IMR-90 (cell line): Measurements from ENCODE around the gene HAND1. TPM values are rescaled to one million over a fixed set of nuclear protein-coding genes. Genes with fewer than 3 reads are reported as not detected.

Source experiments
- ATAC-seq: fragments of 200-7000 bp; cut with Tn5 transposase; 2 replicates; pipeline ENCODE4 v1.9.1; 2020; ENCODE audit warnings: low read depth, mild to moderate bottlenecking, moderate library complexity
- BruUV-seq: library from RNA; stranded (reverse); fragments of 400-500 nt; replicated peaks from 2 replicates; lab custom pipeline; 2021; lab: Mats Ljungman, UMichigan
- CTCF ChIA-PET: fragments of 300-600 bp; formaldehyde crosslinking; extraction: SDS; loops from one replicate; lab custom pipeline; 2021; ENCODE audit warnings: antibody characterized with exemption; lab: Yijun Ruan, JAX
- POLR2A ChIA-PET: fragments of 300-600 bp; sonication (Branson Sonifier 250); formaldehyde crosslinking; loops from one replicate; lab custom pipeline; 2022; ENCODE audit warnings: antibody characterized with exemption; ENCODE audit not compliant: unreplicated experiment; lab: Charles Lee
- DNase-seq: peaks from one replicate; pipeline ENCODE4 v3.0.0; 2013
- H2AFZ ChIP-seq: replicated peaks from 2 replicates; pipeline ENCODE3; 2013; ENCODE audit warnings: low read length, mild to moderate bottlenecking; ENCODE audit not compliant: poor library complexity
- H2AK5ac ChIP-seq: 2 replicates; pipeline ENCODE4 v1.6.1; 2013; ENCODE audit warnings: low read depth, low read length, inconsistent platforms
- H2AK9ac ChIP-seq: replicated peaks from 2 replicates; pipeline ENCODE3; 2013; ENCODE audit warnings: mild to moderate bottlenecking, low read depth, low read length, moderate library complexity; ENCODE audit not compliant: poor library complexity
- H2BK120ac ChIP-seq: 2 replicates; pipeline ENCODE4 v1.6.1; 2013; ENCODE audit warnings: low read depth, low read length, inconsistent platforms
- H2BK15ac ChIP-seq: 3 replicates; pipeline ENCODE4 v1.6.1; 2013; ENCODE audit warnings: low read depth, low read length, inconsistent platforms
- H2BK20ac ChIP-seq: 2 replicates; pipeline ENCODE4 v1.6.1; 2013; ENCODE audit warnings: low read depth, mild to moderate bottlenecking, inconsistent platforms, low read length, moderate library complexity
- H2BK5ac ChIP-seq: 2 replicates; pipeline ENCODE4 v1.6.1; 2013; ENCODE audit warnings: mild to moderate bottlenecking, low read depth, low read length, inconsistent platforms; ENCODE audit not compliant: poor library complexity, severe bottlenecking
- H3K14ac ChIP-seq: replicated peaks from 2 replicates; pipeline ENCODE4 v1.6.1; 2013; ENCODE audit warnings: low read depth, low read length, inconsistent platforms
- H3K18ac ChIP-seq: 2 replicates; pipeline ENCODE4 v1.6.1; 2013; ENCODE audit warnings: low read depth, low read length, control low read depth
- H3K23ac ChIP-seq: 2 replicates; pipeline ENCODE4 v1.6.1; 2013; ENCODE audit warnings: low read depth, low read length, inconsistent platforms
- H3K27ac ChIP-seq: 2 replicates; pipeline ENCODE4 v1.5.1; 2013; ENCODE audit warnings: mild to moderate bottlenecking, control low read depth, low read length; ENCODE audit not compliant: insufficient read depth
- H3K27me3 ChIP-seq: 2 replicates; pipeline ENCODE4 v1.6.1; 2013; ENCODE audit warnings: low read length; ENCODE audit not compliant: control insufficient read depth, insufficient read depth
- H3K36me3 ChIP-seq: 2 replicates; pipeline ENCODE4 v1.6.1; 2013; ENCODE audit warnings: low read length, mixed read lengths; ENCODE audit not compliant: control insufficient read depth, insufficient read depth
- H3K4ac ChIP-seq: 2 replicates; pipeline ENCODE4 v1.6.1; 2013; ENCODE audit warnings: low read depth, low read length, inconsistent platforms
- H3K4me1 ChIP-seq: 2 replicates; pipeline ENCODE4 v1.6.1; 2013; ENCODE audit warnings: low read length, mixed read lengths; ENCODE audit not compliant: control insufficient read depth, insufficient read depth
- H3K4me2 ChIP-seq: 2 replicates; pipeline ENCODE4 v1.6.1; 2013; ENCODE audit warnings: low read depth, mild to moderate bottlenecking, control low read depth, low read length, moderate library complexity
- H3K4me3 ChIP-seq: 2 replicates; pipeline ENCODE4 v1.5.1; 2013; ENCODE audit warnings: low read depth, mild to moderate bottlenecking, control low read depth, low read length, moderate library complexity; ENCODE audit not compliant: insufficient read depth
- H3K56ac ChIP-seq: 2 replicates; pipeline ENCODE4 v1.6.1; 2013; ENCODE audit warnings: low read length, inconsistent platforms; ENCODE audit not compliant: insufficient read depth; ENCODE audit errors: extremely low read depth
- H3K79me1 ChIP-seq, 2 experiments: 2 replicates each; pipeline ENCODE4 v1.6.1; 2013; ENCODE audit warnings: low read length in 2 of 2, inconsistent platforms in 1 of 2, low read depth in 1 of 2
- H3K9ac ChIP-seq: 2 replicates; pipeline ENCODE4 v1.6.1; 2013; ENCODE audit warnings: low read depth, low read length, control low read depth
- H3K9me1 ChIP-seq: 2 replicates; pipeline ENCODE4 v1.6.1; 2013; ENCODE audit warnings: low read length, inconsistent platforms; ENCODE audit not compliant: insufficient read depth
- H3K9me3 ChIP-seq: 2 replicates; pipeline ENCODE4 v1.6.1; 2013; ENCODE audit warnings: low read length; ENCODE audit not compliant: control insufficient read depth, insufficient read depth
- H4K20me1 ChIP-seq: 2 replicates; pipeline ENCODE4 v1.6.1; 2013; ENCODE audit warnings: low read length, inconsistent platforms; ENCODE audit not compliant: insufficient read depth
- H4K5ac ChIP-seq: 2 replicates; pipeline ENCODE4 v1.6.1; 2013; ENCODE audit warnings: mild to moderate bottlenecking, low read depth, low read length, control low read depth
- H4K8ac ChIP-seq, 2 experiments: 2 replicates each; pipeline ENCODE4 v1.6.1; 2013; ENCODE audit warnings: low read depth in 2 of 2, low read length in 2 of 2, control low read depth in 1 of 2, inconsistent platforms in 1 of 2
- H4K91ac ChIP-seq: 2 replicates; pipeline ENCODE4 v1.6.1; 2013; ENCODE audit warnings: low read depth, low read length, inconsistent platforms; ENCODE audit not compliant: insufficient read depth
- CHD1 ChIP-seq: IDR thresholded peaks from 2 replicates; pipeline ENCODE4 v1.6.1; 2012; ENCODE audit warnings: low read depth, low read length, improper control_type of control experiment
- MXI1 ChIP-seq: IDR thresholded peaks from 2 replicates; pipeline ENCODE4 v1.6.1; 2012; ENCODE audit warnings: low read depth, mild to moderate bottlenecking, low read length, moderate library complexity, borderline replicate concordance
- NFE2L2 ChIP-seq: fragments of 150-350 bp; IDR thresholded peaks from 2 replicates; pipeline ENCODE4 v1.6.1; 2016; ENCODE audit warnings: low read depth, mild to moderate bottlenecking, low read length
- POLR2A ChIP-seq: IDR thresholded peaks from 2 replicates; pipeline ENCODE4 v1.6.1; 2012; ENCODE audit warnings: mild to moderate bottlenecking, low read depth, low read length
- RCOR1 ChIP-seq: IDR thresholded peaks from 2 replicates; pipeline ENCODE4 v1.6.1; 2012; ENCODE audit warnings: mild to moderate bottlenecking, low read length, improper control_type of control experiment; ENCODE audit not compliant: insufficient replicate concordance
- SMC3 ChIP-seq: fragments of 150-350 bp; IDR thresholded peaks from 2 replicates; pipeline ENCODE4 v1.6.1; 2016; ENCODE audit warnings: low read depth, mild to moderate bottlenecking, antibody characterized with exemption, low read length, moderate library complexity
- WGBS, 2 experiments: methylation state at CpG; one replicate each; pipeline versions ENCODE4 v1.1.5 to v1.1.7; 2013; ENCODE audit warnings: missing lambda C conversion rate in 2 of 2; ENCODE audit not compliant: insufficient read length in 1 of 2; ENCODE audit errors: extremely low coverage in 2 of 2; 5-methylcytosine and 5-hydroxymethylcytosine counted together
- dilution Hi-C: fragments of 300-500 bp; cut with HindIII; formaldehyde crosslinking; loops from one replicate; pipeline ENCODE4 v1.14.3; 2018; ENCODE audit warnings: low sequenced_read_pairs; ENCODE audit not compliant: unreplicated experiment
- in situ Hi-C: fragments of 300-500 bp; cut with MboI; formaldehyde crosslinking; loops from 3 replicates; pipeline ENCODE4 v1.14.3; 2019; ENCODE audit warnings: low sequenced_read_pairs, inconsistent platforms, mixed read lengths
- intact Hi-C: fragments of 100-400 bp; cut with micrococcal nuclease; formaldehyde crosslinking; loops from 2 replicates; pipeline ENCODE4 v1.10.0; 2022
- polyA plus RNA-seq, 3 experiments: library from polyadenylated mRNA; depleted of rRNA; stranded (reverse); fragments of >200 nt; gene quantifications; 2 replicates each; pipeline ENCODE4 v1.2.3, GENCODE V29; 2012; ENCODE audit warnings: low replicate concordance in 1 of 3
- total RNA-seq: library from RNA; depleted of rRNA; stranded (reverse); fragments of >200 nt; gene quantifications from 2 replicates; pipeline ENCODE4 v1.2.3, GENCODE V29; 2012
- TF ChIP-seq, protein P1 (sequence below): fragments of 150-350 bp; IDR thresholded peaks from 2 replicates; pipeline ENCODE4 v1.6.1; 2016; ENCODE audit warnings: low read depth, mild to moderate bottlenecking, low read length, moderate library complexity, borderline replicate concordance

HAND1 gene
- total and polyA plus RNA-seq, 2 of the 4 experiments (the other 2 are of a cell fraction), result not detected

DNA sequence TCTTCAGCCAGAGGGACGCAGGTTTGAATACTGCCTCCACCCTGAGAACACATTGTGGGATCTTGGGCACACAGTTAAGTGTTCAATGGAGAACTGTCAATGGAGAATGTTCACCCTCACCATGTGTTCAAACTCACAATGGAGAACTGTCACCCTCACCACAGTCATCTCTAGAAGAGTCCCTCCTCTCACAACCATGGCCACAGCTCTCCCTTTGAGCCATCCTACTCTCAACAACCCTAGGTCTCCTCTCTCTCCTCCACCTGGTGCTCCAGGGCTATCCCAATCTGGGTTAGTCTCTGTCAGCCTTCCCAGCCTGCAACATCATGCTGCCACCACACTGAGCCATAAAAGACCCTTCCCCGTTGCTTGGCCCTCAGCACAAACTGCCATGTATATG, 36.3 kb upstream of the HAND1 start:
- POLR2A ChIA-PET, result no interaction called here
- Histone ChIP-seq H2AK5ac (no peak overlapping the region), H2BK15ac (no peak overlapping the region), H2BK5ac (no peak overlapping the region), H4K8ac (no peak overlapping the region), H4K20me1 (no peaks in the 10 kb centered on the region), H3K4me1 (no peaks in the 10 kb centered on the region), H3K56ac (no peak overlapping the region), H2BK20ac (no peak overlapping the region), H3K9me3 (no peaks in the 10 kb centered on the region), H3K4me3 (no peak overlapping the region), H3K23ac (no peak overlapping the region), H4K5ac (no peak overlapping the region), H4K91ac (no peak overlapping the region), H3K9me1 (no peaks in the 10 kb centered on the region), H3K14ac (no peak overlapping the region), H2BK120ac (no peak overlapping the region), H3K27ac (no peak overlapping the region), H3K4ac (no peak overlapping the region), H2AK9ac (no peak overlapping the region), H3K36me3 (no peaks in the 10 kb centered on the region), H3K79me1 (no peaks in the 10 kb centered on the region), H3K27me3 (peaks cover 44% of the 10 kb centered on the region), H2AFZ (no peak overlapping the region), H3K9ac (no peak overlapping the region), H3K18ac (no peak overlapping the region), H3K4me2 (no peak overlapping the region)
- in situ Hi-C loops, result no loop called here
- intact Hi-C loops, result no loop called here
- dilution Hi-C loops, result no loop called here
- WGBS, 2 experiments, result no CpG with 5 or more reads among the region's 2 CpGs
- no peak for ATAC-seq
- TF ChIP-seq SMC3, result no peak
- no peak for TF ChIP-seq MXI1
- no peak for TF ChIP-seq POLR2A
- no peak for TF ChIP-seq RCOR1
- TF ChIP-seq CHD1, result no peak
- TF ChIP-seq, protein P1, sequence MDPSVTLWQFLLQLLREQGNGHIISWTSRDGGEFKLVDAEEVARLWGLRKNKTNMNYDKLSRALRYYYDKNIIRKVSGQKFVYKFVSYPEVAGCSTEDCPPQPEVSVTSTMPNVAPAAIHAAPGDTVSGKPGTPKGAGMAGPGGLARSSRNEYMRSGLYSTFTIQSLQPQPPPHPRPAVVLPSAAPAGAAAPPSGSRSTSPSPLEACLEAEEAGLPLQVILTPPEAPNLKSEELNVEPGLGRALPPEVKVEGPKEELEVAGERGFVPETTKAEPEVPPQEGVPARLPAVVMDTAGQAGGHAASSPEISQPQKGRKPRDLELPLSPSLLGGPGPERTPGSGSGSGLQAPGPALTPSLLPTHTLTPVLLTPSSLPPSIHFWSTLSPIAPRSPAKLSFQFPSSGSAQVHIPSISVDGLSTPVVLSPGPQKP, result no peak
- no peak for TF ChIP-seq NFE2L2
- CTCF ChIA-PET, result no interaction called here
- DNase-seq, result no peak
- no TSS peak for BruUV-seq
